Measurements from ENCODE around the gene NME7. TPM values are rescaled to one million over a fixed set of nuclear protein-coding genes. Genes with fewer than 3 reads are reported as not detected.

NME7 gene
- total RNA-seq, 1 donor = 10.5 TPM

DNA sequence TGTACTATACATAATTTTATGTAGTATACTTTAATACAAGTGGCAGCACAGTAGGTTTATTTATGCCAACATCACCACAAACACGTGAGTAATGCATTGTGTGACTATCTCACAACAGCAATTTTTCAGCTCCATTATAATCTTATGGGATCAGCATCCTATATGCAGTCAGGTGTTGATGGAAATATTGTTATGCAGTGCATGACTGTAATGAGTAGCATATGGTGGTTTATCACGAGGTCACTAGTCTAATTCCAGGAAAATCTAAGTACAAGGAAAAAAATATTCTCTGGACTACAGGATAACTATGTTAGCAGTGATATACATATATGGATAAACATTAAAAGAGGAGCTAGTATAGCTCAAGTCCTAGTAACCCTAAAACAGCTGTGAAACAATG is 192.1 kb downstream of the NME7 start:
- DNase-seq (ENCODE audit: low read depth in 2 of 3, low spot score in 2 of 3) = no peak

DNA sequence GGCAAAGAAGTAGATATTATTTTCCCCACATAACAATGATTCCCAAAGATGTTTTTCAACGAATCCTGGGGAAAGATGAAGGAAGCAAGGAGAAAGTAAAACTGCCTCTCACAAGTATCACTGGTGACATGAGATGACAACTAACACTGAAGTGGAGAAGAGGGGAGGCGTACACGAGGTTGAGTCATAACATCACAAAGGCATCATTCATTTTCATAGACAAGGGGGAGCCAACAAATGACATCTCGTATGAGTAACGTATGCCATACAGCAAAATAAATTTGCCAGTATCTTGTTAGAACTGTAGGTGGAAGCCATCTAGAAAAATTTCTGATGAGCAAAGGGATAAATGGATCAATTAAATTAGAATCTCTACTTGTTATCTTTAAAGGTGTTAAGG is 204.5 kb downstream of the NME7 start:
- no peak for DNase-seq (ENCODE audit: low read depth in 2 of 3, low spot score in 2 of 3)

DNA sequence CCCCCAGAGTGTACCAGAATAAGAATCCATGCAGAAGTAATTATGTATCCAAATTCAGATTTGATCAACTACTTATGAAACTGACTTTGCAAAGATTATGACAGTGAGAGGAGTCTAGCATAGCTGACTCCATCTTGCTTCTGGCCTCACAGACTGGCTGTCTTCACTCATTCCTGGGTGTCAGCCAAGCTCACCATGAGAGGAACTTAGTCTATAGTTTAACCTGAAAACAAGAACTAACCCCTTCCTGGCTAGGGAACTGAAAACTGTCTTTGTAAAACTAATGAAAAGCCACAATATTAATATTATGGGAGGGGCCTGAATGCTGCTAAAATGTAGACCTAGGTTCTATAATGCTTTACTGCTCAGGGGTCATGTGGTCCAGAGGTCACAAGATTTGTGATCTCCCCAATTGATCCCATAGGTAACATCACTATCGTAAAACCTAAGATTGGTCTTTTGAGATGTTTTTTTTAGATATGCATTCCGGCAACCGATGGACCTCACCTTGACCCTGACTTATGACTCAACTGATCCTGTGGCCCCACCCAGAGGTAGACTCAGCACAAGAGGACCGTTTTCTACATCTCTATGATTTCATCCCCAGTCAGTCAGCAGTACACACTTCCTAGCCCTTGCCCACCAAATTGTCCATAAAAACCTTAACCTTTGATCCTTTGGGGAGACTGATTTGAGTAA is 206.0 kb downstream of the NME7 start:
- DNase-seq (ENCODE audit: low read depth in 2 of 3, low spot score in 2 of 3) = peak in 1 of 3 donors; percentile 15

DNA sequence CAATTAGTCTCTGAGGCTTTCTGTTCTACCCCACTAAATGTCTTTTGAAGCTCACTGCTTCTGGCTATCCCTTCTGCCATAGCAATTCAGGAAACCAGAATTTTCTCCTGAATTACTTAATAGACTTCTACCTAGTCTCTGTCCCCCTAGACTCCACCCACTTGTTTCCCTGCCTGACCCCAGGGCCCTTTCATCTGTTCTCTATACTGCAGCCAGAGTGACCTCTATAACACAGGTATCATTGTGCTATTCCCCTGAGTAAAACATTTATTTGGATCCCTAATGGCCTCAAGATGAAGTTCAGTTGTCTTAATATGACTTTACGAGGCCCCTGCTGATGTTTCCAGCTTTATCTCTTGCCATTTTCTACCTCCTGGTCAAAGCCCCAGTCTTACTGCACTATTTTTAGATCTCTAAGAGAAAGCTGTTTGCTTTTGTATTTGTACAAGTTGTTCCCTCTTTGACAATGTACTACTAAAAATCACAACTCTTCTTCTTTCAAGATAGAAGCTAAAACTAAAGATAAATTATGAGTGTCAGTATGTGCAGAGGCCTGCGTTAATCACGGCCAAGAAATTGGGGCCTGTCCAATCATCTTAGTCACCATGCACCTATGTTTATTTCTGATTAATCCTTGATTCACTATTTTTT is 206.6 kb downstream of the NME7 start:
- no peak for DNase-seq (ENCODE audit: low read depth in 2 of 3, low spot score in 2 of 3)

DNA sequence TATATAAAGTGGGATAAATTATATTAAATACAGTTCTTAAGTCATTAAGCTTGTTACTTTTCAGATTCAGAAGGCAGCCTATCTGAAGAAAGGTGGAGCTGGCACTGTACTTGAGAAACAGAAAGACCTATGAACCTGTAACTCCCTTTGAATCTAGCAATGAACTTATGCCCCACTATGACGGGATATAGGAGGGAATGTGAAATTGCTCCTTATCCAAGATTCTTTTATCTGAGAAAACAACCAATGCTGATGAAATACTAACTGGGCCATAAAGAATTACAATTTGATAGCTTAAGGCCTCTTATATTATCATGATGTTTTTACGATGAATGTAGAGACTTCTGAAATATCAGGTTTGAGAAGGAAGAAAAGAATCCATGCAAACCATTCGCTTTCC is 211.0 kb downstream of the NME7 start:
- no peak for DNase-seq (ENCODE audit: low read depth in 2 of 3, low spot score in 2 of 3)

DNA sequence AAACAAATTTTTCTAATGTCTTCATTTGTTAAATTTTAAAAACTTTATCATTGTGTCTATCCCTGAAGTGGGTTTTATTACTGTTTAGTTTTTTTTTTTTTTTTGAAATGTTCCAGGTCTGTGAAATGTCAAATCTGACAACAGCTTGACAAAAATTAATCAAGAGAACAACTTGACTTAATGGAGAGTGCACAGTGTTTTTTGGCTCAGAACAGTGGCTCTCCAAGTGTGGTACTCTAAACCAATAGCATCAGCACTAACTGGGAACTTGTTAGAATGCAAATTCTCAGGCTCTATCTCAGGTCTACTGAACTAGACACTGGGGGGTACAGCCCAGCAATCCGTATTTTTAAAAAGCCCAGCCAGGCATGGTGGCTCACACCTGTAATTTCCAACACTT is 211.9 kb downstream of the NME7 start:
- no peak for DNase-seq (ENCODE audit: low read depth in 2 of 3, low spot score in 2 of 3)

DNA sequence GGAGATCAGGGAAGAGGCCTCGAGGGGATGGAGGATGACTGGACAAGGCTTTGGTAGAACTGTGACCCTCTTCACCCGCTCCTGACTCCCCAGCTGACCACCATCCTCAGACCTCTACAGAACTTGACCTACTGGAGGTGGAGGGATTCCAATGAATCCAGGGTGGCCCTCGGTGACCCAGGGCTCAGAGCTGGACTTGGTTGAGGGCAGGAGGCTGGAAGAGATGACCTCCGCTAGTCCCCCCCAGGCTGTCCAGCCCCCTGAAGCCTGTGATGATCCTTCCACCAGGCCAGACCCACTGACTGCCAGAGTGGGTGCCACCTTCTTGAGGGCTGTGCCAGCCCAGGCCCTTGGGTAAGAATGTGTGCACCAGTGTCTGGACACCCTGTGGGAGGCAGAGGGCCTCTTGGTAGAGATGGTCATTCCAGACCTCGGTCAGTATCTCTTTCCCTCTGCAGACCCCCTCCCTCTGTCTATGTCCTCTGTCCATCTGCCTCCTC is 216.2 kb downstream of the NME7 start:
- no peak for DNase-seq (ENCODE audit: low read depth in 2 of 3, low spot score in 2 of 3)

DNA sequence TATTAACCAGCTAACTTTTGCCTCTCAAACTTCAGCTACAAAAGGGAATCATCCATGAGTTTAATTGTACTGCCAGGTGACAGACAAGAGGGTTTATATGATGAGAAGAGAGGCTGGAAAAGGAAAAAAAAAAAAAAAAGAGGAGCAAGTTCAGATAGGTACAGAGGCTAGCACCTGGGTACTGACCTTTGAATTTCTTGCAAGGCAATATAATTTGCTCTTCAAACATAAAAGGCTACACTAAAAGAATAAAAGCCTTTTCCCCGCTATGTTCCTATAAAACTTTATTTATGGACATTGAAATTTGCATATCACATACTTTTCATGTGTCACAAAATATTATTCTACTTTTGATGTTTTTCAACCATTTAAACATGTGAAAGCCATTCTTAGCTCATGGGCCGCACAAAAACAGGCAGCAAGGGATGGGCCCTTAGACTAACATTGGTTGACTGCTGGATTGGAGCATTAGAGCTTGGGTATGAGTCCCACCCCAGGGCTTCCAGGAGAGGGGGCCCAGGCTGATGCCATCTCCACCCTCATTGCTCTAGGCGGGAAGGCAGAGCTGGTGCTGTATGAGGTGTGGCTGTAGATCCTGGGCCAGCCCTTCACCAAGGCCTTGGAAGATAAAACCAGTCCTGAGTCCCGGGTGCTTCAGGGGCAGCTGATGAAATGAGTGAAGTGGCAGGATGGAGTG is 216.8 kb downstream of the NME7 start:
- DNase-seq (ENCODE audit: low read depth in 2 of 3, low spot score in 2 of 3) = no peak

DNA sequence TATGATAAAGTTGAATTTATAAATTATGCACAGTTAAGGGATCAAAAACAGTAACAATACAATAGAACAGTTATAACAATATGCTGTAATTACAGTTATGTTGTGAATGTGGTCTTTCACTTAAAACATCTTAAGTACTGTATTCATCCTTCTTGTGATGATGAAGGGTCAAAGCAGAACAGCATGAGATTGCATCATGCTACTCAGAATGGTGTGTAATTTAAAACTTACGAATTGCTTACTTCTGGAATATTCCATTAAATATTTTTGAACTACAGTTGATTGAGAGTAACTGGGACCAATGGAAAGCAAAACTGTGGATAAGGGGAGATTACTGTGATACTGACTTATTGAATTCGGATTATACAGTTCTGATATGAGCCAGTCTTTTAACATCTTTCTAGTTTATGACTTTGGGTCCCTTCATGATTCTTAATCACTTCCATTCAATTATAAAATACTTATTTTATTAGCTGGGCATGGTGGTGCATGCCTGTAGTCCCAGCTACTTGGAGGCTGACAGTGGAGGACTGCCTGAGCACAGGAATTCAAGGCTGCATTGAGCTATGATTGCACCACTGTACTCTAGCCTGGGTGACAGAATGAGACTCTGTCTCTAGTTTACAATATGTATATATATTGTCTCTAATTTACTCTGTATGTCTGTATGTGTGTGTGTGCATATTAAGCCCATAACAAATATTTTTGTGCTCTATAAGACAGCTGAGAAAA is 217.9 kb downstream of the NME7 start:
- DNase-seq (ENCODE audit: low read depth in 2 of 3, low spot score in 2 of 3) = no peak

DNA sequence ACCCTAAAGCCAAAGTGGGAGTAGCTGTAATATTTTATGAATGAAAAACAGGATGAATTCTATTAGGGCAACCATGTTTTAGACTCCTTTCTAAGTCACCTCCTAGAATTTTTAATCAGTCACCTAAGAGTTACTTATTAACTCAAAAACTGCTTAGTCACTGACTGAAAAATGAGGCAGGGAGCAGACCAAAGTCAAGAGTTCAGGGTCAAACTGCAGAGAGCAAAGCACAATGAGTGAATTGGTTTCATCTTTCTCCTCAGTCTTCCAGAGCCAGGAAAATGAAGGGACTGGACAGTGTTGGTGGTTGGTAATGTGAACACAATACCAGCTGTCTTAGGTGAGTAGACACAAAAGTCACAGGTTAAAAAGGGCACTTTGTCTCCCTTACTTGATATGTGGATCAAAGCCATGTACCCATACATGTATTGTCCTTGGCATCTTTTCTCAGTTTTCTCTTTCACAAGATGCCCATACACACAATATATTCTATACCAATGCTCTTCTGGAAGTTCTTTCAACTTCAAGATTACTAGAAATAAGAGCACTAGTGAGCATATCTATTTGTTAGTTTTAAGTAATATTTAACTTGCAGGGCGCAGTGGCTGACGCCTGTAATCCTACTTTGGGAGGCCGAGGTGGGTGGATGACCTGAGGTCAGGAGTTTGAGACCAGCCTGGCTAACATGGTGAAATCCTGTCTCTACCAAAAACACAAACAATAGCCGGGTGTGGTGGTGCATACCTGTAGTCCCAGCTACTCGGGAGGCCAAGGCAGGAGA is 218.9 kb downstream of the NME7 start:
- no peak for DNase-seq (ENCODE audit: low read depth in 2 of 3, low spot score in 2 of 3)

DNA sequence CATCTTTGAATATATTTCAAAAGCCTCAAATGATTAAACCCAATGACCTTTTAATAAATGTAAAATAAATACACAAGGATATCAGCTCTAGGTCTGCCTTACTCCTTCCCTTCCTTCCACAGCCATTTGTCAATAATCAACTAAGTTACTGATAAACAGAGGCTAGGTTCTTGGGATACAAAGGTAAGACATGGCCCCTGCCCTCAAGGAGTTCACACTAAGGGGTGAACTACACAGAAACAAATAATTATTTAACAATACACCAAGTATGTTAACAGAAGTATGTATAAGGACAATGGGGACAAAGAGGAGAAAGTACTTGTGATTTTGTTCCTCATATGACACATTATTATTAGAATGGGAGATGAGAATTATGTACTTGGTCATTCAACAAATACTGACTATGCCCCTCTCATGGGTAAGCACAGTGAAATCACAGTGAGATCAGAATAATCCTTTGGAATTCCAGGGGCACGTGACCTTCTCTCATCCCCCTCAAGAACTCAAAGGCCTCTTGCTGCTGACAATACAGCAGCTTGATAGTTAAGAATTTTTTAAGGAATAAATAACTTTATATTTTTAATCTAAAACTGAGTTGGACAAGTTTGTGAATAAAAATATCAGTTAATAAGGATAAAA is 220.9 kb downstream of the NME7 start:
- DNase-seq (ENCODE audit: low read depth in 2 of 3, low spot score in 2 of 3) = no peak

DNA sequence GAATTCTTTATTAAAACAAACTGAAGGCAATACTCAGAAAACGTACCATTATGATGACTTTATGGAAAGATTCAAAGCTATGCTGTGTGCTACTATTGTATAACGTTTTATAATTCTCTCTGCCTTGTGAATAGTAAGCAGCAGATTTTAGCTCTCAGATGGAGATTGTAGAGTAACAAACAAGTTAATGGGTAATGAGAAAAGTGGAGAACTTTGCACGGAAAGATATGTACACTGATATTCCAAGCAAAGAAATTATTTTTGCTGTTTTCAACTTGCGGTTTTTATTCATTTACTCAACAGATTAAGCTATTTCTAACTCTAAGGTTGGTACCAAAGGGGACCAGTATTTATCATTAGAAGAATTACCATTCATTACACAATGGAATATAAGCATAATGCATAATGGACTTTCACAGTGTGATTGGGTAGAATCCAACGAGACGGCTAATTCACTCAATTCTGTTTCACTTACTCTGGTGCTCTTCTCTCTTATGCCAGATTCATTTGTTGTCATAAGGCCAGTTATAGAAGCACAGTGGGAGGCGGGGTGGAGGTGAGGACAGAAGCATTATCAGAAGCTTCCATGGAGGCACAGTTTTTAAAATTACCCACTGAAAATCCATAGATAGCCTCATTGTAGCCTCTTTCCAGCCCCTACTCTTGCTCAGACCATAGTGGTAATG is 222.5 kb downstream of the NME7 start:
- DNase-seq (ENCODE audit: low read depth in 2 of 3, low spot score in 2 of 3) = no peak

DNA sequence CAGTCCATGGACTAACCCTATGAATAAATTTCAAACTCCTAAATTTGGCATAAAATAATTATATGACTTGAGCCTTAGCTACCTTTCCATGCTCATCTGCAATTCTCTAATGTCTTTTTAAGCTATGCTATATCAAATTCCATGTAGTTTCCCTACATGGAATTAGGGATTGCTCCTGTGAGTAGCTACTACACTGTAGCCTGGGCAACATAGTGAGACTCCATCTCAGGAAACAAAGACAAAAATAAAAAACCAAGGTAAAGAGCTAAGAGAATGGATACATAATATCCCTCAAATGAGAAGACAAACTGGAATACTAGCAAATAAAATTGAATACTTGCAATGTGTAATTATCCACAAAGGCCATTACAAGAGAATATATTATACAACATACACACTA is 223.6 kb downstream of the NME7 start:
- no peak for DNase-seq (ENCODE audit: low read depth in 2 of 3, low spot score in 2 of 3)

DNA sequence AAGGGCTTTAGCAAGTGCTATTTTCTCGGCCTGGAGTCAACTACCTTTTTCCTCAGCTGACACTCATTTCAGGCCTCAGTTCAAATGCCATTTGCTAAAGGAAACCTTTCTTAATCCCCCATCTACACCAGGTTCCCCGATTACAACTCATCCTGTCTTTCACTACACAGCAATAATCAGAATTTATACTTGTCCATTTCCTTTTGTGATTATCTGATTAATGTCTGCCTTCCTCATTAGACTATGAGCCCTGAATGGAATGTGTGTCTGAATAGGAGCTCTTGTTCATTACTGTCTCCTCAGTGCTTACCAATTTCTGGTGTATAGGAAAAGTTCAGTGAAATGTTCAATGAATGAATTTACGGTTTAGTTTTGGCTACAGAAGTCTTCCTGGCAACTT is 224.3 kb downstream of the NME7 start:
- no peak for DNase-seq (ENCODE audit: low read depth in 2 of 3, low spot score in 2 of 3)

DNA sequence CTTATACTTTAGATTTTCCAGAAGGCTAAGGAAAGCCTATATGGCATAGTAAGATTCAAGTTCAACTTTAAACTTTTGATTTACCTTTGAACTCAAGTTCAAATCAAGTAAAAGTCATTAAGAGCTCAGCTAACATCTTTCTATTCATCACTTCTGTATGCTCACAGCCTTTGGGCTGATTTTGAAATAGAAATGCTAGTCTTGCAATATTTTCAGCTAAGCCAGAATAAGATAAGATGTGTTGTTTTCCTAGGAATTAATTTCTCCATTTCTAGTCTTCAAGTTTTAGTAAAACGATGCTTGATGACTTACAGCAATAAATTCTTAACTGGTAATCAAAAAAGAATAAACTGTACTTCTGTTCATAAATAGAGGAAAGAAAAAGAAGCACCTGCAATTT is 225.5 kb downstream of the NME7 start:
- DNase-seq (ENCODE audit: low read depth in 2 of 3, low spot score in 2 of 3) = no peak

DNA sequence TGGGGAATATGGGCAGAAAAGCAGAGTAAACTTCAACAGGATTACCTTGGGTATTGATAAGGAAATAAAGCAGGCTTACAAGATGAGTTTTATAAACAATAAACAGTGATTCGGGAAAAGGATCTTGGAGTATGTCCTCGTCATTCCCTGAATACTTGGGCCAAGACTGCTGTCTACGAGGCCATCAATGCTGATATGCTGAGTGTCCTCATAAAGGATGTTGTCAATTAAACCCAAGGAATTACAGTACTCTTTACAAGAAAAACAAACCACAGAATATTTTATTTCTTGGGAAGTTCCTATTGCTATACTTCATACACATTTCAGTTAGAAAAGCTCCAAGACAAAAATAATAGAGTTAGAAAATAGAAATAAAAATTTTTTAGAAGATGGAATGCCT is 226.2 kb downstream of the NME7 start:
- no peak for DNase-seq (ENCODE audit: low read depth in 2 of 3, low spot score in 2 of 3)

DNA sequence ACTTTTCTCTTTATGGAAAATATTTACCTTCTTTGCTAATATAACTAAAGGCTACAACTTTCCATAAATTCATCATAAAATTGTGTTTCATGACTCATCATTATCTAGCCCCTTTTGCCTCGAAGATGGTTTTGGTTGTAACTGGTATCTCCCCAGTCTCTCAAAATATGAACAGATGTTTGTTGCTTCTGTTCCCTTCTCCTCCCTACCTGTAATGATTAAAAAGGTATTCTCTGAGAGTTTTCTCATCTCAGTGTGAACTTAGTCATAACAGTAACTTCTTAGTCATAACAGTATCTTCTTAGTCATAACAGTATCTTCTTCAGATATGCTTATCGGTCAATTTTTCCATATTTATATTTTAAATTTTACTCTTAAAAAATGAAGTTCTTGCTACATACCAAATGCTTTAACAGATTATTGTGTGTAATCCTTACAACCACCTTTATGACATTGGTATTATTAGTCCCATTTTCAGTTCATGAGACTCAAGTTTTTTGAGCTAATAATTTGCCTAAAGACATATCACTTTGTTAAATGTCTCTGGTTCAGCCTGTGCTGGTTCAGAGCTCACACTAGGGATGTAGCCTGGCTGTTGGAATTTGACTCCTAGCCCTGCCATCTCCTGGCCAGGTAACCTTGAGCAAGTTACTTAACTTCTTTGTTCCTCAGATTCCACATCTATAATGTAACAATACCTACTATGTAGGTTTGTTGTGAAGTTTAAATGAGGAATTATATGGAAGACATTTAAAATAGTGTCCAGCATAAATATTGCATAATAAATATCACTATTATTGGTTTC is 228.5 kb downstream of the NME7 start:
- no peak for DNase-seq (ENCODE audit: low read depth in 2 of 3, low spot score in 2 of 3)

DNA sequence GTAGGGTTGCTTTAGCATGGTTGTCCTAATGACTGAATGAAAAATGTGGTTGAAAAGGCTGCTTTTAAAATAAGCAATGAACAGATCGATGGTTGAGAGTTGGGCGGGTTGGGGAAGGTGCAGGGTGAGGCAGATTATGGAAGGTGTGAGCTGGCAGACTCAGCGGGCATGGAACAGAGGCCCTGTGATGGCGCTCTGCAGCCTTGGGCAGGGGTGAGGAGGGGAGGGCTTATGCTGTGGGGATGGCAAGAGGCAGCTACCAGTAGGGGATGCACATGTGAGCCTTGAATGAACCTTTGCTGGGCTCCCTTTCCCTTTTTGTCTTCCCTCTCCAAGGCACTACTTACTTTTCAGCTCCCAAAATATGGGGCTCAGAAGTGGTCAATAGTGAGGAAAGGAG is 230.2 kb downstream of the NME7 start:
- DNase-seq (ENCODE audit: low read depth in 2 of 3, low spot score in 2 of 3) = no peak

All from hematopoietic multipotent progenitor cell (in vitro differentiated cells).